NCI-H2227 (cell line): ENCODE results near the gene TRIM43.
"Not testable (repeated sequence)": the region's sequence is repeated elsewhere in the genome, so short reads cannot be mapped to it uniquely, and the experiment has no call there.

Source experiments
- DNase-seq: peaks from one replicate; lab custom pipeline; 2025; ENCODE audit not compliant: unreplicated experiment; lab: John Stamatoyannopoulos, UW

TRIM43 gene

DNA sequence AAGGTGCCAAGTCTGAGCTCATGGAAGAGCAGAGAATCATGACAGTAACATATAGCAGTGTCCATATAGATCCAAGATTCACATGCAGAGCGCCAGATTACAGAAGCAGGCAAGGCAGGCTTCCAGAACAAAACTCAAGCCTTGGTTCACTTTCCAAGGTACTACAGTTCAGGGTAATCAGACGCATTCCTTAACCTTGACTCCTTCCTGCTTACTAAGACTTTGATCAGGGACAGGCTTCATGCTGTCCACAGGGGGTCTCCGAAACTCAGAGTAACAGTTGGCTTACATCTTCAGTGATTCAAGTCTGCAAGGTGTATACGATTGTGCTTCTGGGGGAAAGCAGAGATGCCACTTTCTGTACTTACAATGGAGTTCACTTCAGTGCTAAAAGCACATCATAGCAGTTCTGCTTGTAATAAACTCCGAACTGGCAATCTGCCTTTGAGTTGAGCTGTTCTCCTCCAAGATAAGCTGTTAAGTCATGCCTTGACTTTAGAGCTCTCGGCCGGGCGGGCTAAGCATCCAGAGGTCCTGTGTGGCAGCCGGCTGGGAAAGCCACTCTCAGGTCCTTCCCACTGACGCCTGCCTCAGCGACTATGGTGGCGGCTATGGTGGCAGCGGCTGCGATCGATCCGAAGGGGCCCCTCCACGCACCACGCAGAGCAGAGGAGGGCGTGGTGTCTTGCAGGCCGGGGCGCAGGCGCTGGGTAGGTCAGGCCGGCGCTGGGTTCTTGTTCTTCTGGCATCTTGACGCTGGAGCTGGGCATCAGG, 48.9 kb downstream of the TRIM43 start:
- DNase-seq: not testable (repeated sequence)

DNA sequence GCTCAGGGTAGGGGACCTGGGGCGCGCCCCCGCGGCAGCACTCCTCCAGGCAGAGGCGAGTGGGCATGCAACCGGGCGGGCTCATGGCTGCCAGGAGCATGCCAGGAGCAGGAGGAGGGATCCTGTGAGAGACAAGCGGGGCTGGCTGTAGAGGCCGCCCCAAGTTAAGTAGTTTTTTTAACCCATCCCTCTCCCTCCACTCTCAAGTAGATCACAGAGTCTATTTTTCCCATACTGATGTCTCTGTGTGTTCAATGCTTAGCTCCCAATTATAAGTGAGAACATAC, 49.4 kb downstream of the TRIM43 start:
- DNase-seq: not testable (repeated sequence)

DNA sequence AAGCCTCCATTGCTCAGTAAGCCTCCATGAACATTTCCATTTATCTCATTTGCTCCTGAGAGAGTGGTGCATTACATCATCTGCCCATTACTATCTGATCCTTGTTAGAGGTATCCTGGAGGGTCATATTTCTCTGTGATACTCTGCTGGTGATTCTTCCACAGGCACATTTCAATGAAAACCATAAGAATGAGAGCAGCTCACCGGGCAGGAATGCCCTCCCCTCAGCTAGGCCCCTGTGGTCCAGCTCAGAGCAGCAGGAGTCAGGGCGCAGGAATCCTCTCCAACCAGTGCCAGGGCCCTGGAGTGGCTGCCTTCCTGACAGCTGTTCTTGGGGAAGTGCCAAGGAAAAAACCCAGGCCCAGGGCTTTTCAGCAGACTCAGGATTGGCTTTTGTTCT, 50.0 kb downstream of the TRIM43 start:
- DNase-seq: not testable (repeated sequence)

DNA sequence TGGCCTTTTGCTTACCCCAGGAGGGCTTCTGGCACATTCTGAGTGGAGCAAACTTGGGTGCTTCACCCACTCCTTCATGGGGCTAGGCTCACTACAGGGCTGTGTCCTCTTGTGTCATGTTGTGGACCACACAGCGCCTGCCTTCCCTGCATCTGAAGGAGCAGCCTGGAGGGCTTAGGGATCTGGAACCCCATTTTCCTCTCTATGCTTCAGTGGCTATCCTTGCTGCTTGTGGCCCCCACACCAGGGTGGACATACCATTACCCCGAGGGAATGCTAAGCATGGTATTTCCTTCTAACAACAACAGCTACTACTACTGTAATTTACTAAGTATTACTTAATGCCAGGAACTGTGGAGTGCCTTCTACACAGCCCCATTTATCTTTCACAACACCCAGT, 50.6 kb downstream of the TRIM43 start:
- not testable (repeated sequence) for DNase-seq

DNA sequence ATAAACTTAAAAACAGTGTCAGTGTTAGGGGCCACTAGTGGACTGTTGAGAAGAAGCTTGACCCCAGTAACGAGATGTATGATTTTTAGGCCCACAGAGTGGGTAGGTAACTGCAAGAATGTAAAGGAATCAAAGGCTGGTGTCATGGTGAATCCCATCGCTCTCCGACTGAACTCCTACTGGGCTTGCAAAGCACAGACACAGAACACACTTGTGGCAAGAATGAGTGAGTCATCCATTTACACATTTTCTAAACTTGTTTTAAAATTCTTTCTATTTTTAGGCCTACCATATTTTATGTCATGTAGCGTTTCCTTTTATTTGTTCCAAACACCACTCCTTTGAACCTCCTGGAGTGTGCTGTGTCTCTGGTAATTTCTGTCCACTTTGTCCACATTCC, 51.1 kb downstream of the TRIM43 start:
- not testable (repeated sequence) for DNase-seq

DNA sequence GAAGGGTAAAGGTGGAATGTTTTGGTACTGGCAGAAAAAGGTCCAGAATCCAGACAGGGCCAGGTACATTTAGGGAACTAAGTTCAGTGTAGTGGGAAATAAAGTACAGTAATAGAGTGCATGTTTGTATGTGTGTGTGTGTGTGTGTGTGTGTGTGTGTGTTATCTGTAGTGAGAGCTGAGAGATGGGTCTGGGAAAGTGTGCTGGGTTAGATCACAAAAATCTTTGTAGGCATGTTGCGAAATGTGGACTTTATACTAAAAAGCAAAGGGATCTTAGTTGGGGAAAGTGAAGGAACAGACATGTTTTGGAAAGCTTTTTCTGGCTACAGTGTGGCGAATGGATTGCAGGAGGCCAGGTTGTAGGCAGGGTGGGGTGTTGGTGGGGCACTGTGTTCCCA, 53.5 kb downstream of the TRIM43 start:
- not testable (repeated sequence) for DNase-seq

DNA sequence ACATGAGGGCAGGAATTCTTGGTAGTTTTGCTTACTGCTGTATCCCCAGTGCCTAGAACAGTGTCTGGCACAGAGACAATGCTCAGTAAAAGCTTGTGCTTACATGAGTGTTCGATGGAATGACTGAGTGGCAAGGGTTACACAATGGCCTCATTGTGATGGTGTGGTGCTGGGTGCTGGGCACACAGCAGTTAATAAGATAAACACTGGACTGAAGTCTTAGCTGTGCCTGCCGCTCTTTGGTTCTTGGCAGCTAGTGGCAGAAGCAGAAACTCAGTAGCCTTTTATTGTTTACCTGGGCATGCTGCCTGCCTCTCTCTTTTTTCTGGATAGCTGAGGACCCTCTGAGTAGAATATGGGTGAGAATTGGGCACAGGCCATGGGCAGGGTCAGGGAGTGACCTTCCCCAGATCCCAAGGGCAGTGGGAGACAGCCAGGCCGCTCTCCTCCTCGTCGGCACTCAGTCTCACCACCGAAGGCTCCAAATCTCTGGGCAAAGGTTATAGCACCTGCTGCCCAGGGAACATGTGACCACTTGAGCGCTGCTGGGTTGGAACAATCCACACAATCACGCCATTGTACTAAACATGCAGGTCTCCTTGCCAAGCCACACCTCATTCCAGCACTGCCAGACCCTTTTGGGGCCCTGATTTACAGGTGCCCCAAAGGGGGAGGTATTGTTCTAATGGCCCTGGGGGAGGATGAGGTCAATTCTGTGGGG, 54.6 kb downstream of the TRIM43 start:
- not testable (repeated sequence) for DNase-seq

DNA sequence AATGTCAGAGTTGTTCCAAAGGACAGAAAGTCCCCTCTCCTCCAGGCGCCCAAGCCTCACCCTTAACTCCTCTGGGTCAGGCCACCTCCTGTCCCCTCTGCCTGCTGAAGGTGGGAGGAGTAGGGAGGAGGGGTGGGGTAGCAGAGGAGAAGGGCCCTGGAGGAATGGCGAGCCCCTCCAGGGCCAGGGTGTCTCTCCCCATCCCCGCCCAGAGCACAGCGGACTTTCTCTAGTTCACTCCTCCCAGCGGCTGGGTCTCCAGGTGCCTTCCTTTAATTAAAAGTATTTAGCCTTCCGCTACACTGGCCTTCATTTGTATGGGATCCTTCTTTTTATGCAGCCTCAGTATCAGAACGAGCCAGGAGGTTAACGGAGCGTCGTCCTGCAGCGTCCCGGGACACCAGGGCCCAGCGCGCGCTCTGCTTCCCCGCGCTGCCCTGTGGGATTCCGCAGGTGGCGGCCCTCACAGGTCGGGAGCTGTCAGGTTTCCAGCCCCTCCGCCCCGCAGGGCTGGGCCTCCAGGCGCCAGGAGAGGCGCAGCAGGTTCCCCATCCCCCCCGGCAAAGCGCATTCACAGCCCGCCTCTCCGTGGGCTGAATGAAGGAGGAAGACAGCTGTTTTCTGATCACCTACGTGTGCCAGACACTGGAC, 57.2 kb downstream of the TRIM43 start:
- DNase-seq: not testable (repeated sequence)
